ENCODE data around the gene SDCBP2. TPM values are rescaled to one million over a fixed set of nuclear protein-coding genes. Genes with fewer than 3 reads are reported as not detected.

The SDCBP2 gene
- total RNA-seq, 4 donors from 2014 or later: 132 to 427 (median 300) TPM

- Histone ChIP-seq H3K4me3 (no peak overlapping the region), H3K9me3 (no peaks in the 10 kb centered on the region), H3K27me3 (no peaks in the 10 kb centered on the region), H3K36me3 (no peaks in the 10 kb centered on the region), H3K4me1 (no peaks in the 10 kb centered on the region), H3K27ac (no peak overlapping the region)
- intact Hi-C loops (cut with DNase I; ENCODE audit: low total_unique reads) (no loop called here), in situ Hi-C loops (cut with MboI; ENCODE audit: low pct_ligation_motif_present in 1 of 4, low pct_unique_long_range_greater_than_20kb in 1 of 4, low sequenced_read_pairs in 3 of 4) (no loop called here)
- no peak for DNase-seq
- 68 to 88% methylated on average over 7 to 12 of the region's 12 CpGs for WGBS, 2 donors (ENCODE audit: low coverage in 1 of 2)
- TF ChIP-seq EP300 (IDR thresholded peaks at IDR 0.05; ENCODE audit: low read depth): no peak
- TF ChIP-seq CTCF (IDR thresholded peaks at IDR 0.05): no peak
- no peak for TF ChIP-seq POLR2AphosphoS5 (IDR thresholded peaks at IDR 0.05)
- TF ChIP-seq POLR2A (IDR thresholded peaks at IDR 0.05): no peak
Observed at GRCh38 chr20:1302685-1303541, 26.0 kb downstream of the SDCBP2 start.

GRCh38 chr20:1301031-1301529, 27.9 kb downstream of the SDCBP2 start:
- Histone ChIP-seq H3K4me3 (no peak overlapping the region), H3K36me3 (no peaks in the 10 kb centered on the region), H3K9me3 (no peaks in the 10 kb centered on the region), H3K27ac (no peak overlapping the region), H3K27me3 (no peaks in the 10 kb centered on the region), H3K4me1 (no peaks in the 10 kb centered on the region)
- in situ Hi-C loops (cut with MboI; ENCODE audit: low pct_ligation_motif_present in 1 of 4, low pct_unique_long_range_greater_than_20kb in 1 of 4, low sequenced_read_pairs in 3 of 4): no loop called here
- DNase-seq: no peak
- no peak for TF ChIP-seq EP300 (IDR thresholded peaks at IDR 0.05; ENCODE audit: low read depth)
- TF ChIP-seq POLR2A (IDR thresholded peaks at IDR 0.05): no peak
- no peak for TF ChIP-seq POLR2AphosphoS5 (IDR thresholded peaks at IDR 0.05)
- no peak for TF ChIP-seq CTCF (IDR thresholded peaks at IDR 0.05)
- intact Hi-C loops (cut with DNase I; ENCODE audit: low total_unique reads): no loop called here
- 64 to 89% methylated on average over 3 to 9 of the region's 9 CpGs for WGBS, 2 donors (ENCODE audit: low coverage in 1 of 2)

- DNase-seq: no peak
- no peak for TF ChIP-seq POLR2A (IDR thresholded peaks at IDR 0.05)
- TF ChIP-seq CTCF (IDR thresholded peaks at IDR 0.05): no peak
- TF ChIP-seq POLR2AphosphoS5 (IDR thresholded peaks at IDR 0.05): no peak
- TF ChIP-seq EP300 (IDR thresholded peaks at IDR 0.05; ENCODE audit: low read depth): no peak
- 94% methylated on average over 10 of the region's 18 CpGs; no CpG with 5 or more reads in 1 of the 2 donors for WGBS, 2 donors (ENCODE audit: low coverage in 1 of 2)
- Histone ChIP-seq H3K27me3 (no peaks in the 10 kb centered on the region), H3K4me3 (no peak overlapping the region), H3K27ac (no peak overlapping the region), H3K9me3 (no peaks in the 10 kb centered on the region), H3K4me1 (no peaks in the 10 kb centered on the region), H3K36me3 (no peaks in the 10 kb centered on the region)
- in situ Hi-C loops (cut with MboI; ENCODE audit: low pct_ligation_motif_present in 1 of 4, low pct_unique_long_range_greater_than_20kb in 1 of 4, low sequenced_read_pairs in 3 of 4): no loop called here
- intact Hi-C loops (cut with DNase I; ENCODE audit: low total_unique reads): no loop called here
Observed at GRCh38 chr20:1300083-1300840, 28.7 kb downstream of the SDCBP2 start.

GRCh38 chr20:1299522-1299921, 29.4 kb downstream of the SDCBP2 start:
- WGBS, 2 donors (ENCODE audit: low coverage in 1 of 2): 78 to 84% methylated on average over 3 to 9 of the region's 9 CpGs
- no peak for DNase-seq
- no peaks in the 10 kb centered on the region for H3K36me3 ChIP-seq
- no peaks in the 10 kb centered on the region for H3K27me3 ChIP-seq
- intact Hi-C loops (cut with DNase I; ENCODE audit: low total_unique reads) (no loop called here), in situ Hi-C loops (cut with MboI; ENCODE audit: low pct_ligation_motif_present in 1 of 4, low pct_unique_long_range_greater_than_20kb in 1 of 4, low sequenced_read_pairs in 3 of 4) (no loop called here)
- H3K27ac ChIP-seq: no peak overlapping the region
- no peak overlapping the region for H3K4me3 ChIP-seq
- no peaks in the 10 kb centered on the region for H3K9me3 ChIP-seq
- TF ChIP-seq CTCF (IDR thresholded peaks at IDR 0.05) (peak in 2 of 5 experiments; percentile 17 to 36), EP300 (IDR thresholded peaks at IDR 0.05; ENCODE audit: low read depth) (no peak)
- H3K4me1 ChIP-seq: no peaks in the 10 kb centered on the region
